Upper lobe of left lung (tissue), 4 donors: ENCODE measurements around the gene REN.

Source experiments
- POLR2A ChIP-seq, 4 donors: fragments of 450-650 bp; IDR thresholded peaks; one replicate each; pipeline ENCODE4 v1.5.1; 2016 to 2017; ENCODE audit warnings: antibody characterized with exemption in 4 of 4, mild to moderate bottlenecking in 2 of 4
- POLR2AphosphoS5 ChIP-seq, 2 donors: sonication (generic); formaldehyde crosslinking; IDR thresholded peaks; one replicate each; pipeline ENCODE4 v1.5.1; 2017; ENCODE audit warnings: antibody characterized with exemption in 2 of 2
- TF ChIP-seq, protein P1 (sequence below), 6 experiments: fragments of 450-650 bp in 4 of 6; fragments of 200-600 bp in 2 of 6; sonication (generic) in 2 of 6; IDR thresholded peaks; one replicate each; pipeline ENCODE4 v1.5.1; 2016 to 2019; ENCODE audit warnings: antibody characterized with exemption in 6 of 6

DNA sequence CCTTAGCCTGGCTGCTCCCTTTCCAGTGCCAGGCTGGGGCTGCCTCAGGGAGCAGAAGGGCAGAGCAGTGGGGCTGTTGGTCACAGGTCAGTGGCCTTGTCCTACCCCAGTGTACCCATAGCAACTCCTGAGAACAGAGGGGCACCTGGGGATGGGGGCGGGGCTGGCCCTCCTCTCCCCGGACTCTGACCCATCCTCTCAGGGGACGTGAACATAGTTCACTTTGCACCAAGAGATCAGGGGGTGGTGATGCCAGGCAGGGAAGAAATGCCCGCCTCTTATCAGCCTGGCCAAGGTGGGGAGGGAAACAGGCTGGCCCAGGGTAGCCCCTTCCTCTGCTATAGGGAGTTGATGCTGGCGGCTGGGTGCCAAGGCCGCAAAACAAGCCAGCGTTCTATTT is 19.2 kb downstream of the REN start:
- TF ChIP-seq, protein P1, sequence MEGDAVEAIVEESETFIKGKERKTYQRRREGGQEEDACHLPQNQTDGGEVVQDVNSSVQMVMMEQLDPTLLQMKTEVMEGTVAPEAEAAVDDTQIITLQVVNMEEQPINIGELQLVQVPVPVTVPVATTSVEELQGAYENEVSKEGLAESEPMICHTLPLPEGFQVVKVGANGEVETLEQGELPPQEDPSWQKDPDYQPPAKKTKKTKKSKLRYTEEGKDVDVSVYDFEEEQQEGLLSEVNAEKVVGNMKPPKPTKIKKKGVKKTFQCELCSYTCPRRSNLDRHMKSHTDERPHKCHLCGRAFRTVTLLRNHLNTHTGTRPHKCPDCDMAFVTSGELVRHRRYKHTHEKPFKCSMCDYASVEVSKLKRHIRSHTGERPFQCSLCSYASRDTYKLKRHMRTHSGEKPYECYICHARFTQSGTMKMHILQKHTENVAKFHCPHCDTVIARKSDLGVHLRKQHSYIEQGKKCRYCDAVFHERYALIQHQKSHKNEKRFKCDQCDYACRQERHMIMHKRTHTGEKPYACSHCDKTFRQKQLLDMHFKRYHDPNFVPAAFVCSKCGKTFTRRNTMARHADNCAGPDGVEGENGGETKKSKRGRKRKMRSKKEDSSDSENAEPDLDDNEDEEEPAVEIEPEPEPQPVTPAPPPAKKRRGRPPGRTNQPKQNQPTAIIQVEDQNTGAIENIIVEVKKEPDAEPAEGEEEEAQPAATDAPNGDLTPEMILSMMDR (IDR thresholded peaks at IDR 0.05): no peak
- TF ChIP-seq POLR2AphosphoS5 (IDR thresholded peaks at IDR 0.05): no peak
- TF ChIP-seq POLR2A (IDR thresholded peaks at IDR 0.05): no peak
